ENCODE results near the gene PACS2.

PACS2 gene

GRCh38 chr14:105314287-105315200, at the start of gene PACS2:
Gene PACS2 (plus strand): TSS chr14:105314748. CDS start chr14:105314919, 171 bp downstream.
- peak within 1 kb of the TSS; percentile 85 for H3K27ac ChIP-seq
- CTCF ChIA-PET: interaction anchor here (0.5 to 0.7 kb wide), 2 partner anchors 14 to 437 kb away, joined by 3 read pairs; partner anchors contain the start of gene BRF1
- POLR2A ChIA-PET (ENCODE audit: low non-redundant PET): interaction anchor here (0.5 kb wide), 1 partner anchor 19 kb away, joined by 4 read pairs; no protein-coding TSS in a partner anchor
- peak; percentile 97 for DNase-seq (ENCODE audit: low spot score)
- no peak for TF ChIP-seq CTCF (conservative IDR thresholded peaks at IDR 0.05; ENCODE audit: low read depth)

GRCh38 chr14:105267820-105268548, 46.6 kb upstream of the PACS2 start:
- ChIA-PET CTCF (interaction anchor here (1.5 kb wide), 1 partner anchor 15 kb away, joined by 8 read pairs; no protein-coding TSS in a partner anchor), POLR2A (ENCODE audit: low non-redundant PET) (no interaction called here)
- no peak for TF ChIP-seq CTCF (conservative IDR thresholded peaks at IDR 0.05; ENCODE audit: low read depth)
- H3K27ac ChIP-seq: peak overlapping the region; percentile 11; the same call in 1 of the 2 replicates
- DNase-seq (ENCODE audit: low spot score): no peak

GRCh38 chr14:105268736-105269354, 45.7 kb upstream of the PACS2 start:
- CTCF ChIA-PET: interaction anchor here (0.5 to 1.5 kb wide), 3 partner anchors 8 to 14 kb away, joined by 3 to 8 read pairs (median 6); no protein-coding TSS in a partner anchor
- no peak for DNase-seq (ENCODE audit: low spot score)
- no peak overlapping the region for H3K27ac ChIP-seq
- POLR2A ChIA-PET (ENCODE audit: low non-redundant PET): no interaction called here
- TF ChIP-seq CTCF (conservative IDR thresholded peaks at IDR 0.05; ENCODE audit: low read depth): no peak

GRCh38 chr14:105269405-105269804, 45.1 kb upstream of the PACS2 start:
- TF ChIP-seq CTCF (conservative IDR thresholded peaks at IDR 0.05; ENCODE audit: low read depth): no peak
- ChIA-PET CTCF (interaction anchor here (0.5 to 1.5 kb wide), 2 partner anchors 9 to 13 kb away, joined by 3 to 8 read pairs; no protein-coding TSS in a partner anchor), POLR2A (ENCODE audit: low non-redundant PET) (no interaction called here)
- H3K27ac ChIP-seq: no peak overlapping the region
- no peak for DNase-seq (ENCODE audit: low spot score)

GRCh38 chr14:105271224-105271890, 43.2 kb upstream of the PACS2 start:
- ChIA-PET CTCF (interaction anchor here (0.8 kb wide), 1 partner anchor 11 kb away, joined by 6 read pairs; no protein-coding TSS in a partner anchor), POLR2A (ENCODE audit: low non-redundant PET) (no interaction called here)
- no peak overlapping the region for H3K27ac ChIP-seq
- no peak for DNase-seq (ENCODE audit: low spot score)
- TF ChIP-seq CTCF (conservative IDR thresholded peaks at IDR 0.05; ENCODE audit: low read depth): no peak
